Caco-2 (cell line): ENCODE results near the gene POLD2. TPM values are rescaled to one million over a fixed set of nuclear protein-coding genes. Genes with fewer than 3 reads are reported as not detected.
A peak's percentile ranks its signal among the peaks of the same experiment; 100 is the strongest.
"Not testable (repeated sequence)": the region's sequence is repeated elsewhere in the genome, so short reads cannot be mapped to it uniquely, and the experiment has no call there.

Source experiments
- Bru-seq: library from RNA; stranded (reverse); fragments of 400-500 nt; gene quantifications from one replicate; lab custom pipeline; 2021; lab: Mats Ljungman, UMichigan
- BruChase-seq, 2 experiments: library from RNA; stranded (reverse); fragments of 400-500 nt; gene quantifications; one replicate each; lab custom pipeline; 2021; lab: Mats Ljungman, UMichigan
- BruUV-seq: library from RNA; stranded (reverse); fragments of 400-500 nt; replicated peaks from 2 replicates; lab custom pipeline; 2021; lab: Mats Ljungman, UMichigan
- CTCF ChIA-PET: fragments of 300-600 bp; sonication (Branson Sonifier 250); formaldehyde crosslinking; loops from one replicate; lab custom pipeline; 2022; ENCODE audit warnings: antibody characterized with exemption; lab: Charles Lee
- POLR2A ChIA-PET: fragments of 300-600 bp; sonication (Branson Sonifier 250); formaldehyde crosslinking; loops from one replicate; lab custom pipeline; 2022; ENCODE audit warnings: antibody characterized with exemption; lab: Charles Lee
- DNase-seq, 2 experiments: peaks; one replicate each; pipeline versions ENCODE4 v3.0.0 to v3.0.0-alpha.2; 2020 to 2022
- H3K27me3 ChIP-seq: replicated peaks from 2 replicates; pipeline ENCODE4 v1.6.0; 2011; ENCODE audit warnings: low read length; ENCODE audit not compliant: control insufficient read depth, insufficient read depth
- H3K36me3 ChIP-seq: 2 replicates; pipeline ENCODE4 v1.5.1; 2011; ENCODE audit warnings: low read length; ENCODE audit not compliant: control insufficient read depth, insufficient read depth
- H3K4me1 ChIP-seq: fragments of 250-450 bp; sonication (Bioruptor Pico); 2 replicates; pipeline ENCODE4 v1.5.1; 2020; ENCODE audit warnings: mild to moderate bottlenecking
- H3K4me3 ChIP-seq: 2 replicates; pipeline ENCODE4 v1.5.1; 2011; ENCODE audit warnings: low read depth, mild to moderate bottlenecking, control low read depth, low read length
- H3K9me3 ChIP-seq: fragments of 250-450 bp; sonication (Bioruptor Pico); 2 replicates; pipeline ENCODE4 v1.5.1; 2020; ENCODE audit warnings: mild to moderate bottlenecking, moderate library complexity
- H3K27ac Mint-ChIP-seq: one replicate; pipeline ENCODE4 v1.8.0; 2022; ENCODE audit warnings: mixed read lengths; ENCODE audit not compliant: unreplicated experiment
- H3K27me3 Mint-ChIP-seq: one replicate; pipeline ENCODE4 v1.8.0; 2022; ENCODE audit warnings: mixed read lengths; ENCODE audit not compliant: insufficient read depth, unreplicated experiment
- H3K36me3 Mint-ChIP-seq: one replicate; pipeline ENCODE4 v1.8.0; 2022; ENCODE audit warnings: mild to moderate bottlenecking, mixed read lengths; ENCODE audit not compliant: insufficient read depth, unreplicated experiment
- H3K4me1 Mint-ChIP-seq: one replicate; pipeline ENCODE4 v1.8.0; 2022; ENCODE audit warnings: low read depth, mixed read lengths; ENCODE audit not compliant: unreplicated experiment
- H3K4me3 Mint-ChIP-seq: one replicate; pipeline ENCODE4 v1.8.0; 2022; ENCODE audit warnings: mild to moderate bottlenecking, moderate library complexity, mixed read lengths; ENCODE audit not compliant: unreplicated experiment
- H3K9me3 Mint-ChIP-seq: one replicate; pipeline ENCODE4 v1.8.0; 2022; ENCODE audit warnings: mixed read lengths; ENCODE audit not compliant: unreplicated experiment
- intact Hi-C: fragments of 100-400 bp; cut with micrococcal nuclease; formaldehyde crosslinking; loops from one replicate; pipeline ENCODE4 v1.10.0; 2022; ENCODE audit not compliant: unreplicated experiment
- long read RNA-seq: library from polyadenylated mRNA; stranded (forward); transcript quantifications from one replicate; pipeline ENCODE4 v2.0.0, GENCODE V29; 2022
- total RNA-seq: library from RNA; stranded (reverse); gene quantifications from 2 replicates; pipeline ENCODE4 v1.2.3, GENCODE V29; 2022
- TF ChIP-seq, protein P1 (sequence below), 2 experiments: fragments of 200-600 bp in 1 of 2; IDR thresholded peaks; 1 replicate in 1 of 2; 2 replicates in 1 of 2; pipeline versions ENCODE4 v1.5.1 to v1.8.0; 2011 to 2022; ENCODE audit warnings: antibody characterized with exemption in 1 of 2, control low read depth in 1 of 2, inconsistent platforms in 1 of 2, low read depth in 1 of 2, low read length in 1 of 2, mild to moderate bottlenecking in 1 of 2, moderate library complexity in 1 of 2; ENCODE audit not compliant: insufficient read depth in 1 of 2, severe bottlenecking in 1 of 2, unreplicated experiment in 1 of 2

The POLD2 gene
- total RNA-seq (130 and 140 TPM in 2 replicates), Bru-seq, nascent RNA (percentile 79 among the genes with signal in this experiment), BruChase-seq, experiment 1, labeled RNA remaining after a 2-hour chase (percentile 72 among the genes with signal in this experiment), BruChase-seq, experiment 2, labeled RNA remaining after a 6-hour chase (percentile 85 among the genes with signal in this experiment)
- long read RNA-seq, transcript POLD2-218 (11 exons, 1,619 nt), result major isoform, 336 of 511 reads
- long read RNA-seq, transcript POLD2-207 (11 exons, 1,659 nt), result minor isoform, 68 of 511 reads
- long read RNA-seq, partial matches to known transcripts, result 48 of 511 reads
- long read RNA-seq, other reads (novel, unspliced or antisense), result 59 of 511 reads

- CTCF ChIA-PET, result interaction anchor here (0.6 to 2.1 kb wide), 4 partner anchors 8 to 79 kb away, joined by 3 to 8 read pairs (median 3); partner anchors contain the start of gene DBNL
- Mint-ChIP-seq H3K9me3 (no peaks in the 10 kb centered on the region), H3K4me1 (peaks cover 12% of the 10 kb centered on the region), H3K27me3 (no peaks in the 10 kb centered on the region), H3K27ac (peak within 1 kb of the TSS; percentile 25), H3K4me3 (peak within 1 kb of the TSS; percentile 73), H3K36me3 (peaks cover 22% of the 10 kb centered on the region)
- H3K36me3 ChIP-seq, result peaks cover 2% of the 10 kb centered on the region; the same call in 1 of the 2 replicates
- no peaks in the 10 kb centered on the region for H3K9me3 ChIP-seq
- intact Hi-C loops, result loop anchor here (1.0 kb wide), 1 partner anchor 41 kb away; the partner anchor contains the start of gene POLM
- BruUV-seq, result no TSS peak
- POLR2A ChIA-PET, result interaction anchor here (0.7 to 1.2 kb wide), 2 partner anchors 11 to 25 kb away, joined by 4 to 5 read pairs; no protein-coding TSS in a partner anchor
- peak; percentile 98 to 99 for DNase-seq
- H3K4me1 ChIP-seq, result no peaks in the 10 kb centered on the region
- H3K27me3 ChIP-seq, result no peaks in the 10 kb centered on the region
- H3K4me3 ChIP-seq, result peak within 1 kb of the TSS; percentile 93
- TF ChIP-seq, protein P1, sequence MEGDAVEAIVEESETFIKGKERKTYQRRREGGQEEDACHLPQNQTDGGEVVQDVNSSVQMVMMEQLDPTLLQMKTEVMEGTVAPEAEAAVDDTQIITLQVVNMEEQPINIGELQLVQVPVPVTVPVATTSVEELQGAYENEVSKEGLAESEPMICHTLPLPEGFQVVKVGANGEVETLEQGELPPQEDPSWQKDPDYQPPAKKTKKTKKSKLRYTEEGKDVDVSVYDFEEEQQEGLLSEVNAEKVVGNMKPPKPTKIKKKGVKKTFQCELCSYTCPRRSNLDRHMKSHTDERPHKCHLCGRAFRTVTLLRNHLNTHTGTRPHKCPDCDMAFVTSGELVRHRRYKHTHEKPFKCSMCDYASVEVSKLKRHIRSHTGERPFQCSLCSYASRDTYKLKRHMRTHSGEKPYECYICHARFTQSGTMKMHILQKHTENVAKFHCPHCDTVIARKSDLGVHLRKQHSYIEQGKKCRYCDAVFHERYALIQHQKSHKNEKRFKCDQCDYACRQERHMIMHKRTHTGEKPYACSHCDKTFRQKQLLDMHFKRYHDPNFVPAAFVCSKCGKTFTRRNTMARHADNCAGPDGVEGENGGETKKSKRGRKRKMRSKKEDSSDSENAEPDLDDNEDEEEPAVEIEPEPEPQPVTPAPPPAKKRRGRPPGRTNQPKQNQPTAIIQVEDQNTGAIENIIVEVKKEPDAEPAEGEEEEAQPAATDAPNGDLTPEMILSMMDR (IDR thresholded peaks at IDR 0.05; ENCODE audit: insufficient read depth in 1 of 2, low read depth in 1 of 2, low read length in 1 of 2, severe bottlenecking in 1 of 2, unreplicated experiment in 1 of 2), result no peak
Observed at GRCh38 chr7:44123190-44124003, at the start of gene POLD2. Gene POLD2 (minus strand): TSS chr7:44123548. CDS start chr7:44122053, 1,495 bp downstream.

DNA sequence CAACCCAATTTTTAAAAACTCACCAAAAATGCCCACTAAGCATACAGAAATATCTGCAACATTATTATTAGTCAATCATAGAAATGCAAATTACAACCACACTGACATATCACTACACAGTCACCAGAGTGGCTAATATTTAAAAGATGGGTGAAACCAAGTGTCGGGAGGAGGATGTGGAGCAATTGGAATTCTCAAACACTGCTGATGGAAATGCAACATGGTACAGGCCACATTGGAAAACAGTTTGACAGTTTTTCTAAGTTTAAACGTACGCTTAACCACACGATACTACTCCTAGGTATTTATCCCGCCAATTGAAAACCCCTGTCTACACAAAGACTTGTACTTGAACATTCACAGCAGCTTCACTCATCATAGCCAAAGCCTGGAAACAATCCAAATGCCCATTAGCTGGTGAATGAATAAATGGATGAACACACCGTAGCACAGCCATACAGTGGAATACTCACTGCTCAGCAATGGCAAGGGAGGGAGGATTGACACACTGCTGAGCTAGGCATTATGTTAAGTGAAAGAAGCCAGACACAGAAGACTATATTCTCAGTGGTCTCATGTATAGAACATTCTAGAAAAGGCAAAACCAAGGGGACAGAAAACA is 49.6 kb upstream of the POLD2 start:
- no peak overlapping the region for H3K4me3 ChIP-seq
- no peaks in the 10 kb centered on the region for H3K4me1 Mint-ChIP-seq
- H3K4me1 ChIP-seq, result no peaks in the 10 kb centered on the region
- H3K27me3 Mint-ChIP-seq, result peaks cover 11% of the 10 kb centered on the region
- DNase-seq, result no peak
- intact Hi-C loops, result no loop called here
- no TSS peak for BruUV-seq
- no peaks in the 10 kb centered on the region for H3K27me3 ChIP-seq
- ChIA-PET CTCF (no interaction called here), POLR2A (no interaction called here)
- H3K4me3 Mint-ChIP-seq, result no peak overlapping the region
- TF ChIP-seq, protein P1 (IDR thresholded peaks at IDR 0.05; ENCODE audit: insufficient read depth in 1 of 2, low read depth in 1 of 2, low read length in 1 of 2, severe bottlenecking in 1 of 2, unreplicated experiment in 1 of 2), result no peak
- no peaks in the 10 kb centered on the region for H3K9me3 Mint-ChIP-seq
- H3K36me3 Mint-ChIP-seq, result no peaks in the 10 kb centered on the region
- H3K27ac Mint-ChIP-seq, result no peak overlapping the region
- no peaks in the 10 kb centered on the region for H3K36me3 ChIP-seq
- H3K9me3 ChIP-seq, result no peaks in the 10 kb centered on the region

- no peak overlapping the region for H3K27ac Mint-ChIP-seq
- no peak overlapping the region for H3K4me3 ChIP-seq
- H3K36me3 ChIP-seq, result no peaks in the 10 kb centered on the region
- H3K27me3 ChIP-seq, result no peaks in the 10 kb centered on the region
- intact Hi-C loops, result no loop called here
- no peaks in the 10 kb centered on the region for H3K9me3 ChIP-seq
- no peak overlapping the region for H3K4me3 Mint-ChIP-seq
- no peaks in the 10 kb centered on the region for H3K9me3 Mint-ChIP-seq
- no peak for DNase-seq
- H3K4me1 ChIP-seq, result no peaks in the 10 kb centered on the region
- ChIA-PET CTCF (no interaction called here), POLR2A (no interaction called here)
- no peaks in the 10 kb centered on the region for H3K4me1 Mint-ChIP-seq
- no TSS peak for BruUV-seq
- peaks cover 8% of the 10 kb centered on the region for H3K27me3 Mint-ChIP-seq
- TF ChIP-seq, protein P1 (IDR thresholded peaks at IDR 0.05; ENCODE audit: insufficient read depth in 1 of 2, low read depth in 1 of 2, low read length in 1 of 2, severe bottlenecking in 1 of 2, unreplicated experiment in 1 of 2), result no peak
- H3K36me3 Mint-ChIP-seq, result no peaks in the 10 kb centered on the region
Observed at GRCh38 chr7:44172352-44172751, 49.0 kb upstream of the POLD2 start.

- H3K9me3 Mint-ChIP-seq, H3K4me1 Mint-ChIP-seq, H3K4me3 ChIP-seq, H3K27me3 ChIP-seq, CTCF ChIA-PET, H3K4me3 Mint-ChIP-seq, intact Hi-C loops, H3K36me3 ChIP-seq, H3K4me1 ChIP-seq, H3K27me3 Mint-ChIP-seq, H3K27ac Mint-ChIP-seq, POLR2A ChIA-PET, H3K9me3 ChIP-seq, H3K36me3 Mint-ChIP-seq, DNase-seq, BruUV-seq: not testable (repeated sequence)
Observed at GRCh38 chr7:44171901-44172300, 48.6 kb upstream of the POLD2 start.
